ENCODE results near the gene ZBTB32.
A peak's percentile ranks its signal among the peaks of the same experiment; 100 is the strongest.

Gene ZBTB32

DNA sequence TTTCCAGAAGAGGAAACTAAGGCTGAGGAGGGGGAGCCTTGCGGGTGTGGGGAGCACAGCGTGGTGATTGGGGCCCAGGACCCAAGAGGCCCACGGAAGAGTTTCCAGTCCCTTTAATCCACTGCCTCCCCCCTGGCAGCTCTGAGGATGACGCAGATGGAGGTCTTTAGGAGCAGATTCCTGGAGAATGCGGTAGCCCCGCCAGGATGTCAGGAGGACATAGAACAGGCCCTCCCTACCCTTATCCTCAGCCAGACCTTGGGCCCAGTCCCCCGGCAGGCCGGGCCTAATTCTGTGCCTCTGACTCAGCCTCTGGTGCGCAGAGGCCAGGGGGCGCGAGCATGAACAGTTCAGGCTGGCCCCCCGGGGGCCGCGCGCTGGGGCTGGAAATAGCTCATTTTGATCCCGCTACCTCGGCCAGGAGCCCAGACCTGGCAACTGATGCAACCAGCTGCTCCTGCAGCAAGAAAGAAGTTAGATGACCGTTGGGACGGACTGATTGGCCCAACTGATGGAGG, 52.9 kb downstream of the ZBTB32 start (continued):
- peak; percentile 48; the same call in 1 of the 2 replicates for TF ChIP-seq PRDM4 (tag by site-specific recombination; IDR thresholded peaks at IDR 0.05)
- TF ChIP-seq, protein P1, sequence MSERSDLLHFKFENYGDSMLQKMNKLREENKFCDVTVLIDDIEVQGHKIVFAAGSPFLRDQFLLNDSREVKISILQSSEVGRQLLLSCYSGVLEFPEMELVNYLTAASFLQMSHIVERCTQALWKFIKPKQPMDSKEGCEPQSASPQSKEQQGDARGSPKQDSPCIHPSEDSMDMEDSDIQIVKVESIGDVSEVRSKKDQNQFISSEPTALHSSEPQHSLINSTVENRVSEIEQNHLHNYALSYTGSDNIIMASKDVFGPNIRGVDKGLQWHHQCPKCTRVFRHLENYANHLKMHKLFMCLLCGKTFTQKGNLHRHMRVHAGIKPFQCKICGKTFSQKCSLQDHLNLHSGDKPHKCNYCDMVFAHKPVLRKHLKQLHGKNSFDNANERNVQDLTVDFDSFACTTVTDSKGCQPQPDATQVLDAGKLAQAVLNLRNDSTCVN (tag by site-specific recombination; optimal IDR thresholded peaks at IDR 0.05): peak; percentile 81
- no peak for TF ChIP-seq ZNF354C (tag by site-specific recombination; IDR thresholded peaks at IDR 0.05; ENCODE audit: borderline replicate concordance, low read depth)
- TF ChIP-seq KLF7 (tag by site-specific recombination; IDR thresholded peaks at IDR 0.05; ENCODE audit: borderline replicate concordance): peak; percentile 48; the same call in 1 of the 2 replicates
- TF ChIP-seq KLF1 (tag by site-specific recombination; IDR thresholded peaks at IDR 0.05): no peak
- TF ChIP-seq, protein P2, sequence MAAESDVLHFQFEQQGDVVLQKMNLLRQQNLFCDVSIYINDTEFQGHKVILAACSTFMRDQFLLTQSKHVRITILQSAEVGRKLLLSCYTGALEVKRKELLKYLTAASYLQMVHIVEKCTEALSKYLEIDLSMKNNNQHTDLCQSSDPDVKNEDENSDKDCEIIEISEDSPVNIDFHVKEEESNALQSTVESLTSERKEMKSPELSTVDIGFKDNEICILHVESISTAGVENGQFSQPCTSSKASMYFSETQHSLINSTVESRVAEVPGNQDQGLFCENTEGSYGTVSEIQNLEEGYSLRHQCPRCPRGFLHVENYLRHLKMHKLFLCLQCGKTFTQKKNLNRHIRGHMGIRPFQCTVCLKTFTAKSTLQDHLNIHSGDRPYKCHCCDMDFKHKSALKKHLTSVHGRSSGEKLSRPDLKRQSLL (tag by site-specific recombination; IDR thresholded peaks at IDR 0.05): 0 out of 2 replicates have a peak, but pooled peaks have one; percentile 30
- TF ChIP-seq ZNF394 (tag by site-specific recombination; IDR thresholded peaks at IDR 0.05; ENCODE audit: borderline replicate concordance): peak; percentile 68; the same call in 1 of the 2 replicates
- TF ChIP-seq, protein P3, sequence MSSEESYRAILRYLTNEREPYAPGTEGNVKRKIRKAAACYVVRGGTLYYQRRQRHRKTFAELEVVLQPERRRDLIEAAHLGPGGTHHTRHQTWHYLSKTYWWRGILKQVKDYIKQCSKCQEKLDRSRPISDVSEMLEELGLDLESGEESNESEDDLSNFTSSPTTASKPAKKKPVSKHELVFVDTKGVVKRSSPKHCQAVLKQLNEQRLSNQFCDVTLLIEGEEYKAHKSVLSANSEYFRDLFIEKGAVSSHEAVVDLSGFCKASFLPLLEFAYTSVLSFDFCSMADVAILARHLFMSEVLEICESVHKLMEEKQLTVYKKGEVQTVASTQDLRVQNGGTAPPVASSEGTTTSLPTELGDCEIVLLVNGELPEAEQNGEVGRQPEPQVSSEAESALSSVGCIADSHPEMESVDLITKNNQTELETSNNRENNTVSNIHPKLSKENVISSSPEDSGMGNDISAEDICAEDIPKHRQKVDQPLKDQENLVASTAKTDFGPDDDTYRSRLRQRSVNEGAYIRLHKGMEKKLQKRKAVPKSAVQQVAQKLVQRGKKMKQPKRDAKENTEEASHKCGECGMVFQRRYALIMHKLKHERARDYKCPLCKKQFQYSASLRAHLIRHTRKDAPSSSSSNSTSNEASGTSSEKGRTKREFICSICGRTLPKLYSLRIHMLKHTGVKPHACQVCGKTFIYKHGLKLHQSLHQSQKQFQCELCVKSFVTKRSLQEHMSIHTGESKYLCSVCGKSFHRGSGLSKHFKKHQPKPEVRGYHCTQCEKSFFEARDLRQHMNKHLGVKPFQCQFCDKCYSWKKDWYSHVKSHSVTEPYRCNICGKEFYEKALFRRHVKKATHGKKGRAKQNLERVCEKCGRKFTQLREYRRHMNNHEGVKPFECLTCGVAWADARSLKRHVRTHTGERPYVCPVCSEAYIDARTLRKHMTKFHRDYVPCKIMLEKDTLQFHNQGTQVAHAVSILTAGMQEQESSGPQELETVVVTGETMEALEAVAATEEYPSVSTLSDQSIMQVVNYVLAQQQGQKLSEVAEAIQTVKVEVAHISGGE (tag by site-specific recombination; conservative IDR thresholded peaks at IDR 0.05; ENCODE audit: low read depth): no peak
- peak; percentile 89 for TF ChIP-seq ZNF335 (tag by site-specific recombination; conservative IDR thresholded peaks at IDR 0.05)
- TF ChIP-seq HIC1 (tag by site-specific recombination; IDR thresholded peaks at IDR 0.05): peak; percentile 40; the same call in 1 of the 2 replicates
- TF ChIP-seq ZNF280D (tag by site-specific recombination; IDR thresholded peaks at IDR 0.05): peak; percentile 75
- 0 out of 2 replicates have a peak, but pooled peaks have one; percentile 49 for TF ChIP-seq ZNF449 (tag by site-specific recombination; IDR thresholded peaks at IDR 0.05)
- peak; percentile 23 for TF ChIP-seq SCRT2 (tag by site-specific recombination; IDR thresholded peaks at IDR 0.05)
- TF ChIP-seq ZBTB44 (tag by site-specific recombination; IDR thresholded peaks at IDR 0.05): peak; percentile 92
- TF ChIP-seq, protein P4, sequence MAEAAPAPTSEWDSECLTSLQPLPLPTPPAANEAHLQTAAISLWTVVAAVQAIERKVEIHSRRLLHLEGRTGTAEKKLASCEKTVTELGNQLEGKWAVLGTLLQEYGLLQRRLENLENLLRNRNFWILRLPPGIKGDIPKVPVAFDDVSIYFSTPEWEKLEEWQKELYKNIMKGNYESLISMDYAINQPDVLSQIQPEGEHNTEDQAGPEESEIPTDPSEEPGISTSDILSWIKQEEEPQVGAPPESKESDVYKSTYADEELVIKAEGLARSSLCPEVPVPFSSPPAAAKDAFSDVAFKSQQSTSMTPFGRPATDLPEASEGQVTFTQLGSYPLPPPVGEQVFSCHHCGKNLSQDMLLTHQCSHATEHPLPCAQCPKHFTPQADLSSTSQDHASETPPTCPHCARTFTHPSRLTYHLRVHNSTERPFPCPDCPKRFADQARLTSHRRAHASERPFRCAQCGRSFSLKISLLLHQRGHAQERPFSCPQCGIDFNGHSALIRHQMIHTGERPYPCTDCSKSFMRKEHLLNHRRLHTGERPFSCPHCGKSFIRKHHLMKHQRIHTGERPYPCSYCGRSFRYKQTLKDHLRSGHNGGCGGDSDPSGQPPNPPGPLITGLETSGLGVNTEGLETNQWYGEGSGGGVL (tag by site-specific recombination; IDR thresholded peaks at IDR 0.05): peak; percentile 90

Data from HEK293 (cell line).